Ramos (cell line): ENCODE data around the gene RING1.

Experiments used
- in situ Hi-C: fragments of 300-500 bp; cut with MboI; formaldehyde crosslinking; loops from one replicate; pipeline ENCODE4 v1.14.3; 2022; ENCODE audit warnings: low sequenced_read_pairs; ENCODE audit not compliant: unreplicated experiment

Gene RING1

DNA sequence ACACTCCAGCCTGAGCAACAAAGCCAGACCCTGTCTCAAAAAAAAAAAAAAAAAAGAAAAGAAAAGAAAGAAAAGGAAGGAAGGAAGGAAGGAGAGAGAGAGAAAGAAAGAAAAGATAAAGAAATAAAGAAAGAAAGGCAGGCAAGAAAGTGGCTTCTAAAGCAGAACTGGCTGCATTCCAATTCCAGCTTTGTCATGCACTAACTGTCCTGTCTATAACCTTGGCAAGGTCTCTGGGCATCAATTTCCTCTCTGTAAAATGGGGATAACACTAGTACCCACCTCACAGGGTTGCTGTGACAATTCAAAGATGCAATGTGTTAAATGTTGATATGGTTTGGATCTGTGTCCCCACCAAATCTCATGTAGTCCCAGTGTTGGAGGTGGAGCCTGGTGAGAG is 28.0 kb downstream of the RING1 start:
- in situ Hi-C loops = no loop called here

DNA sequence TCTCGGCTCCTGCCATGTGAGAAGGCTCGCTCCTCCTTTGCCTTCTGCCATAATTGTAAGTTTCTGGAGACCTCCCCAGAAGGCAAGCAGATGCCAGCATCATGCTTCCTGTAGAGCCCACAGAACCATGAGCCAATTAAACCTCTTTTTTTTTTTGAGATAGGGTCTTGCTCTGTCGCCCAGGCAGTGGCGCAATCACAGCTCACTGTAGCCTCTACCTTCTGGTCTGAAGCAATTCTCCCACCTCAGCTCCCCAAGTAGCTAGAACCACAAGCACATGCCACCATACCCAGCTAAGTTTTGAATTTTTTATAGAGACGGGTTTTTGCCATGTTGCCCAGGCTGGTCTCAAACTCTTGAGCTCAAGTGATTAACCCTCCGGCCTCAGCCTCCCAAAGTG is 28.6 kb downstream of the RING1 start:
- in situ Hi-C loops = no loop called here

- in situ Hi-C loops = no loop called here
These were observed 29.4 kb downstream of the RING1 start for GRCh38 chr6:33237741-33238140.

GRCh38 chr6:33241968-33242367 is 33.7 kb downstream of the RING1 start:
- in situ Hi-C loops = loop anchor here (10.0 kb wide), 2 partner anchors 127 to 237 kb away; partner anchors contain the start of gene HLA-DOA

GRCh38 chr6:33243476-33243875 is 35.2 kb downstream of the RING1 start:
- in situ Hi-C loops = loop anchor here (10.0 kb wide), 2 partner anchors 129 to 239 kb away; partner anchors contain the start of gene HLA-DOA

- in situ Hi-C loops = loop anchor here (10.0 kb wide), 2 partner anchors 133 to 243 kb away; partner anchors contain the start of gene HLA-DOA
These were observed 39.8 kb downstream of the RING1 start for GRCh38 chr6:33247977-33248642.

- in situ Hi-C loops = loop anchor here (10.0 kb wide), 2 partner anchors 134 to 244 kb away; partner anchors contain the start of gene HLA-DOA
These were observed 40.3 kb downstream of the RING1 start for GRCh38 chr6:33248643-33248931.

DNA sequence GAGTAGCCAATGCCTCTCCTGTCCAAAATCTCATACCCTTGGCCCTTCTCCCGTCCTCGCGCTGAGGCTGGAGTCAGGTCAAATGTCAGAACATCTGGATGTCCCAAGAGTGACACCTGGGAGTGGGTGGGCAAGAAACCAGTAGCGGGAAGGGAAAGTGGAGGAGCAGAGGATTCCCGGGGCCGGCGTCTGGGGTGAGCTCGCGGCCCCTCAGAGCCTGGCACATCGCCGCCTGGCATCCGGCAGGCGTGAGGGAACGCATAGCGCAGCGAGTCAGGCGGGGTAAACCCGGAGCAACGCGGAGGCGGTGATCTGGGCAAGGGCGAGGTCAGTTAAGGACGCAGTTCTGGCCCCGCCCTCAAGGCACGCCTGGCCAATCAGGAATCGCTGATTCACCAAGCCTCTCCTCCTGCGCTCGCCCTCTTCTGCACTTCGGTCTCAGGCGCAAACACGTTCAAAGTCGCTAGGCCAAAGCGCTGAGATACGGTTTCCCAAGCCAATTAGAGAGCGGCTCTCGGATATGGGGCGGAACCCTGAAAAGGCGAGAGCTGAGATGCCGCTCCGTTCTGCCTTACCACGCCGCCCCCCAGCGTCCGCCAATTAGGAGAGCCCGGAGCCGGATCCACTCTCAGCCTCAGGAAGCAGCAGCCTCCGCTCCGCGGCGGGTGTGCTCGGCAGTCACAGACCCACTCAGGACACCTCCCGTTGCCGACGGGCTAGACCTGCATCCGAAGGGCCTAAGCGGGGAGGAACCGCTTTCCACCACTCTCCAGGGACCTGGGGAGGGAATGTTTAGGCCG is 40.8 kb downstream of the RING1 start:
- in situ Hi-C loops = loop anchor here (10.0 kb wide), 2 partner anchors 134 to 244 kb away; partner anchors contain the start of gene HLA-DOA

GRCh38 chr6:33249732-33250630 is 41.7 kb downstream of the RING1 start:
- in situ Hi-C loops = loop anchor here (10.0 kb wide), 2 partner anchors 135 to 245 kb away; partner anchors contain the start of gene HLA-DOA

DNA sequence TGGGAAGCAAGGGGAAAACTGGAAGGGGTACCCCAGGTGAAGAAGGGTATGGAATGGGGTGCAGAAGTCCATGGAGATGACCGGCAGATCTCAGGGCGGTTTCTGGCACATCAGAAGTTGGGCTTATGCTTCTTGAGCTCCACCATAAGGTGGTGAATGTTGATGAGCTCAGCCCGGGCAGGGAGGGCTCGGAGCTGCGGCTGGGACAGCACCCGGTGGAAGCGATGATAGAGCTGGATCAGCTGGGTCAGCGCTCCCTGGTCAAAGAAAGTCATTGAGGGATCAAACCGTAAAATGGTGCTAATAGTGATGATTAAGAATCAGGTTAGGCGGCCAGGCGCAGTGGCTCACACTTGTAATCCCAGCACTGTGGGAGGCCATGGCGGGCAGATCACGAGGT is 42.4 kb downstream of the RING1 start:
- in situ Hi-C loops = no loop called here

DNA sequence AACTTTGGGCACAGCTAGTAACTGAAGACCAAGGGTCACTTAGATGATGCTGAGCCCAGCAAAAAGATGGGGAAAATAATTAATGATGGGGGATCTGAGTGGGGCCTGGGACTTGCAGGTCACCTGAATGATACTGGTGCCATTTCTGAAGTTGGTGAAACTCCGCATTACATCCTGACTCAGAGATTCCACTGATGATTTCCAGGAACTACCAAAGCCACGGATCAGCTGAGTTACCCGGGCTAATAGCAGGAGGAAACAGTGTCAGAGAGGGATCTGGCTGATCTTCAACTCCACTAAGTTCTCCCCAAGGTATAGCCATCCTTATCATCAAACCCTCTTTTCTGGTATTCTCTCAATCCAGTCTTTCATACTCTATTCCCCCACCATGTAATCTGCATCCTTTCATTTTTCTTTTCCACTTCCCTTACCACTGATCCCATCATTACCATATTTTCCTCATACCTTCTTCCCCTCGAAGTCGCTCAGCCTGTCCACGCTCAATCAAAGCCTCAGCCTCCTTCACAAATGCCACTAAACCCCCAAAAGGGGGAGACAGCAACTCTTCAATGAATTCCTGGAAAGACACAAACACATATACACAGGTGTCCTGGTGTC is 43.2 kb downstream of the RING1 start:
- in situ Hi-C loops = no loop called here

GRCh38 chr6:33252759-33253158 is 44.5 kb downstream of the RING1 start:
- in situ Hi-C loops = no loop called here

- in situ Hi-C loops = no loop called here
These were observed 46.3 kb downstream of the RING1 start for GRCh38 chr6:33254591-33254990.

GRCh38 chr6:33259032-33259431 is 50.7 kb downstream of the RING1 start:
- in situ Hi-C loops = no loop called here
